Endothelial cell of umbilical vein (primary cell): ENCODE results near the gene ARL6IP6.

ENCODE experiments used
- CTCF ChIP-seq, 2 donors: IDR thresholded peaks; 1 replicate in 1 of 2; 2 replicates in 1 of 2; pipeline ENCODE4 v1.5.1; 2011; ENCODE audit warnings: low read length in 2 of 2, mild to moderate bottlenecking in 2 of 2, moderate library complexity in 2 of 2, control low read depth in 1 of 2, inconsistent platforms in 1 of 2, low read depth in 1 of 2; ENCODE audit not compliant: insufficient read depth in 1 of 2; ENCODE audit errors: extremely low read depth in 1 of 2
- EZH2 ChIP-seq: IDR thresholded peaks from 2 replicates; pipeline ENCODE4 v1.6.1; 2012; ENCODE audit warnings: borderline replicate concordance, low read depth, mild to moderate bottlenecking, moderate library complexity, low read length, inconsistent platforms; ENCODE audit not compliant: severe bottlenecking
- JUN ChIP-seq: IDR thresholded peaks from 2 replicates; pipeline ENCODE4 v1.6.1; 2011; ENCODE audit warnings: borderline replicate concordance, low read depth; ENCODE audit not compliant: insufficient read length, insufficient read depth
- MYC ChIP-seq: IDR thresholded peaks from one replicate; pipeline ENCODE4 v1.6.1; 2011; ENCODE audit warnings: mild to moderate bottlenecking, low read depth, low read length
- POLR2A ChIP-seq: IDR thresholded peaks from 2 replicates; pipeline ENCODE4 v1.6.1; 2012; ENCODE audit warnings: low read depth, mild to moderate bottlenecking, control low read depth, low read length

DNA sequence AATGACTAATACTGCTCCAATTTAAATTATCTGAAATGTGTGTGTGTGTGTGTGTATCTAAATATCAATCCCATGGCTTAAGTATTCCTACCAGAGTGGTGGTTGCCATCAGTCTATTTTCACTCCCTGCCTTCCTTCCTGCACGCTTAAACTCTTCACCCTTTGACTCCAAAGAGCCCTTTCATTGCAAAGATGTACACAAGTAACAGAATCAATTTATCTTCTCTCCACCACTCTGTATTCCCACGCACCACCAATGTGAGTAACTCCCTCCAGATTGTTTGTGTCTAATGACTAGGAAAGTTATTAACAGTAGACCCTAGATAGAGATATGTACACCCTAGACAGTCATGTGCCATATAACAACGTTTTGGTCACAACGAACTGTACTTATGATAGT lies 42.8 kb downstream of the ARL6IP6 start:
- no peak for TF ChIP-seq CTCF (IDR thresholded peaks at IDR 0.05; ENCODE audit: extremely low read depth in 1 of 2, insufficient read depth in 1 of 2, low read depth in 1 of 2, low read length in 2 of 2)
- no peak for TF ChIP-seq POLR2A
- no peak for TF ChIP-seq JUN
- TF ChIP-seq MYC, result no peak
- TF ChIP-seq EZH2, result no peak
